ENCODE measurements around the gene KLF11.

GRCh38 chr2:10097352-10098148 lies 54.2 kb downstream of the KLF11 start:
- TF ChIP-seq CTCF (conservative IDR thresholded peaks at IDR 0.05) (peak; percentile 94), EZH2 (IDR thresholded peaks at IDR 0.05; ENCODE audit: low read depth) (no peak)

All from PC-9 (cell line).